ENCODE data around the gene ZNF213. TPM values are rescaled to one million over a fixed set of nuclear protein-coding genes. Genes with fewer than 3 reads are reported as not detected.

Gene ZNF213
- total and polyA plus RNA-seq, 4 donors = 7.8 to 13.1 (median 11.5) TPM

DNA sequence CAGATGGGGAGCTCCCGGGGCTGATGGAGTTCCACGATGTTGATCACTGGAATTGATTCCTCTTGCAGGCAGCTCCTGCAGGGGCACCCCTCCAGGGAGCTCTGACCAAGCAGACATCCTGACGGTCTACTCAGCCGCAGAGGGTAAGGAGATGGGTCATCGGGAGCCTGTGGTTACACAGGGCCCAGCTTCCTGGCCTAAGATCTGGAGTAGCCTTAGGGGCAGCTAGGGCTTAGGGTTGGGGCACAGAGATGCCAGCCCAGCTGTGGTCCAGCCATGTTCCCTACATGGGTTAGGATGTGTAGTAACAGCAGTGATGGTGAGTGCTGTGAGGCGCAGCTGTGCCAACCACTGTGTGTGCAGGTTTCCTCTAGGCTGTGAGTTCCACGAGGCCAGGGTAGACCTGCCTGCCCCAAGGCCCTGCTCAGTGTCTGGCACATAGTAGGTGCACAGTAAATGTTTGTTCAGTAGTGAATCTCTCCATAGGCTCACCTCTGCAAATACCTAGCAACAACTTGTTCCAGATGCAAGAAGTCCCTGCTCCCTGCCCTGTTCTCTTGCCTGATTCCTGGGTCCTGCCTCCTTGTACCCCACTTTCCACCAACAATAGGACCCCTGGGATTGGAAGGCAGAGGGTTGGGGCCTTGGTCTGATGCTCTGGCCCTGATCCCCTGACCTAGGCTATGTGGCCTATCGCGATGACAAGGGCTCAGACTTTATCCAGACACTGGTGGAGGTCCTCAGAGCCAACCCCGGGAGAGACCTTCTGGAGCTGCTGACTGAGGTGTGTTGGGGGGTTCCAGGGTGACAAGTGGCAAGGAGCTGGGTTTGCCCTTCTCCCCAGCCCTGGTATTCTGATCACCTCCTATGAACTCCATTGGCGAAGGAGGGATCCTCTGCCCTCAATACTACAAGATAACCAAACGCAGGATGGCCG is 13.7 kb downstream of the ZNF213 start:
- WGBS, 2 donors = 95 to 96% methylated on average over 13 of the region's 13 CpGs
- Histone ChIP-seq H3K36me3 (ENCODE audit: control insufficient read depth in 4 of 4, insufficient read depth in 4 of 4, low read length in 4 of 4) (no peaks in the 10 kb centered on the region), H3K27me3 (ENCODE audit: control insufficient read depth in 3 of 3, insufficient read depth in 3 of 3, low read length in 2 of 3) (no peaks in the 10 kb centered on the region), H3K4me3 (no peak overlapping the region), H3K9ac (ENCODE audit: insufficient read depth in 1 of 2, low read length in 2 of 2) (no peak overlapping the region), H3K9me3 (ENCODE audit: control insufficient read depth in 4 of 4, insufficient read depth in 3 of 4, low read length in 3 of 4) (no peaks in the 10 kb centered on the region), H3K4me1 (ENCODE audit: control insufficient read depth in 5 of 5, insufficient read depth in 5 of 5, low read length in 5 of 5) (peaks cover 0 to 20% (median 0%) of the 10 kb centered on the region in 5 donors), H3K27ac (ENCODE audit: low read depth in 1 of 2, low read length in 1 of 2) (no peak overlapping the region)
- no peak for DNase-seq
- no peak for ATAC-seq (ENCODE audit: insufficient read depth, low FRiP score)
- TF ChIP-seq, protein P1, sequence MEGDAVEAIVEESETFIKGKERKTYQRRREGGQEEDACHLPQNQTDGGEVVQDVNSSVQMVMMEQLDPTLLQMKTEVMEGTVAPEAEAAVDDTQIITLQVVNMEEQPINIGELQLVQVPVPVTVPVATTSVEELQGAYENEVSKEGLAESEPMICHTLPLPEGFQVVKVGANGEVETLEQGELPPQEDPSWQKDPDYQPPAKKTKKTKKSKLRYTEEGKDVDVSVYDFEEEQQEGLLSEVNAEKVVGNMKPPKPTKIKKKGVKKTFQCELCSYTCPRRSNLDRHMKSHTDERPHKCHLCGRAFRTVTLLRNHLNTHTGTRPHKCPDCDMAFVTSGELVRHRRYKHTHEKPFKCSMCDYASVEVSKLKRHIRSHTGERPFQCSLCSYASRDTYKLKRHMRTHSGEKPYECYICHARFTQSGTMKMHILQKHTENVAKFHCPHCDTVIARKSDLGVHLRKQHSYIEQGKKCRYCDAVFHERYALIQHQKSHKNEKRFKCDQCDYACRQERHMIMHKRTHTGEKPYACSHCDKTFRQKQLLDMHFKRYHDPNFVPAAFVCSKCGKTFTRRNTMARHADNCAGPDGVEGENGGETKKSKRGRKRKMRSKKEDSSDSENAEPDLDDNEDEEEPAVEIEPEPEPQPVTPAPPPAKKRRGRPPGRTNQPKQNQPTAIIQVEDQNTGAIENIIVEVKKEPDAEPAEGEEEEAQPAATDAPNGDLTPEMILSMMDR (IDR thresholded peaks at IDR 0.05; ENCODE audit: control extremely low read depth, extremely low read depth) = no peak

DNA sequence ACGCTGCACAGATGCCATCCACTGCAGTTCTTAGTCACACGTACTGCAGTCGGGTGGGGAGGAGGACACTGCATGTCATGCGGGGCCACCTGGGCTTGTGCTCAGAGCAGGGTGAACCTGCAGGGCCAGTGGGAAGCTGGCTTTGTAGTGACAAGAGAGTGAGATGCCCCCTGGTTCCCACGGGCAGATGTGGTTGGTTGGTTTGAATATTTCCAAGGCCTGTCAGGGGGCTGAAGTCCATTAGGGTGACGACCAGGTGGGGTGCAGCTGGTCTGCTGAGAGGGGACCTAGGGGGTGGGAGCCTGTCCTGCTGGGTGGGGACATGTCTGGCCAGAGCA is 14.3 kb downstream of the ZNF213 start:
- ATAC-seq (ENCODE audit: insufficient read depth, low FRiP score) (no peak), DNase-seq (no peak)
- WGBS, 2 donors = 91 to 92% methylated on average over 6 of the region's 6 CpGs
- H3K4me3 ChIP-seq = no peak overlapping the region
- no peaks in the 10 kb centered on the region for H3K36me3 ChIP-seq (ENCODE audit: control insufficient read depth in 4 of 4, insufficient read depth in 4 of 4, low read length in 4 of 4)
- TF ChIP-seq, protein P1 (IDR thresholded peaks at IDR 0.05; ENCODE audit: control extremely low read depth, extremely low read depth) = no peak
- H3K9me3 ChIP-seq (ENCODE audit: control insufficient read depth in 4 of 4, insufficient read depth in 3 of 4, low read length in 3 of 4) = no peaks in the 10 kb centered on the region
- H3K27me3 ChIP-seq (ENCODE audit: control insufficient read depth in 3 of 3, insufficient read depth in 3 of 3, low read length in 2 of 3) = peaks cover 0 to 2% (median 0%) of the 10 kb centered on the region in 3 donors
- peaks cover 0 to 20% (median 0%) of the 10 kb centered on the region in 5 donors for H3K4me1 ChIP-seq (ENCODE audit: control insufficient read depth in 5 of 5, insufficient read depth in 5 of 5, low read length in 5 of 5)
- no peak overlapping the region for H3K27ac ChIP-seq (ENCODE audit: low read depth in 1 of 2, low read length in 1 of 2)
- no peak overlapping the region for H3K9ac ChIP-seq (ENCODE audit: insufficient read depth in 1 of 2, low read length in 2 of 2)

DNA sequence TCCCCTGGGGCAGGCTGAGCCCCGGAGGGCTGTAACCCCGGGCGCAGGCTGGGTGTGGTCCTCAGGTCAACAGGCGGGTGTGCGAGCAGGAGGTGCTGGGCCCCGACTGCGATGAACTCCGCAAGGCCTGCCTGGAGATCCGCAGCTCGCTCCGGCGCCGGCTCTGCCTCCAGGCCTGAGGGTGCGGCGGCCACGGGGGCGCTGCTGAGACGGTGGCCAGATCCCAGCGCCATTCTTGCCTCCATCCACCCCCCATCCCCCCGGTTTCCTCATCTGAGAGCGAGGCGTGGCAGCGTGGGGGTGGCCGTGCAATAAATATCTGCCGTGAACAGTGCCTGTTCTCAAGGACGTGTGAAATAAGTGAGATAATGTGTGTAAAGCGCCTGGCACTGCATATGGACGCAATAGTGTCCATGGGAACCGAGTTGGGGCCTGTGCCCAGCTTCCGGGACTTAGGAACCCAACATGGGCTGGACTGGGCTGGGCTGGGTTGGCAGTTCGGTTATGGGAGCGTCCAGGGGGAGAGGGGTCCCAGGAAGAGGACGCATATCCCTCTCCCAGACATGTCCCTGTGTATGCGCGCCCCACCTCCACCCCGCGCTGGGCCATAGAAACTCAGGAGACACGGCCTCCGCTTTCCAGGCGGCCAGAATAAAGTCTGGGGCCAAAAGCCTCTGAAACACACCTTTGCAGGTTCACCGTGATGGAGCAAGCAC is 15.0 kb downstream of the ZNF213 start:
- Histone ChIP-seq H3K9me3 (ENCODE audit: control insufficient read depth in 4 of 4, insufficient read depth in 3 of 4, low read length in 3 of 4) (no peaks in the 10 kb centered on the region), H3K4me3 (peak overlapping the region; percentile 66), H3K9ac (ENCODE audit: insufficient read depth in 1 of 2, low read length in 2 of 2) (peak overlapping the region; percentile 65 to 75), H3K27me3 (ENCODE audit: control insufficient read depth in 3 of 3, insufficient read depth in 3 of 3, low read length in 2 of 3) (peaks cover 0 to 4% (median 0%) of the 10 kb centered on the region in 3 donors), H3K27ac (ENCODE audit: low read depth in 1 of 2, low read length in 1 of 2) (peak overlapping the region; percentile 89 to 94), H3K36me3 (ENCODE audit: control insufficient read depth in 4 of 4, insufficient read depth in 4 of 4, low read length in 4 of 4) (no peaks in the 10 kb centered on the region), H3K4me1 (ENCODE audit: control insufficient read depth in 5 of 5, insufficient read depth in 5 of 5, low read length in 5 of 5) (peaks cover 0 to 20% (median 0%) of the 10 kb centered on the region in 5 donors)
- 4 to 5% methylated on average over 40 to 41 of the region's 41 CpGs for WGBS, 2 donors
- ATAC-seq (ENCODE audit: insufficient read depth, low FRiP score) (peak; percentile 30), DNase-seq (peak; percentile 65 to 77 (median 73))
- TF ChIP-seq, protein P1 (IDR thresholded peaks at IDR 0.05; ENCODE audit: control extremely low read depth, extremely low read depth) = peak; percentile 15
